Calu3 (cell line): Measurements from ENCODE around the gene TIGD2. TPM values are rescaled to one million over a fixed set of nuclear protein-coding genes. Genes with fewer than 3 reads are reported as not detected.

Experiments
- BruUV-seq: library from RNA; stranded (reverse); fragments of 400-500 nt; replicated peaks from 2 replicates; lab custom pipeline; 2021; lab: Mats Ljungman, UMichigan
- CTCF ChIA-PET: fragments of 300-600 bp; sonication (Branson Sonifier 250); formaldehyde crosslinking; loops from one replicate; lab custom pipeline; 2022; ENCODE audit warnings: antibody characterized with exemption; lab: Charles Lee
- DNase-seq: peaks from one replicate; pipeline ENCODE4 v3.0.0; 2022
- H3K27ac Mint-ChIP-seq: one replicate; pipeline ENCODE4 v1.8.0; 2022; ENCODE audit warnings: mixed read lengths; ENCODE audit not compliant: unreplicated experiment
- H3K27me3 Mint-ChIP-seq: one replicate; pipeline ENCODE4 v1.8.0; 2022; ENCODE audit warnings: mixed read lengths; ENCODE audit not compliant: unreplicated experiment
- H3K36me3 Mint-ChIP-seq: one replicate; pipeline ENCODE4 v1.8.0; 2022; ENCODE audit warnings: mild to moderate bottlenecking, moderate library complexity, mixed read lengths; ENCODE audit not compliant: insufficient read depth, unreplicated experiment
- H3K4me1 Mint-ChIP-seq: one replicate; pipeline ENCODE4 v1.8.0; 2022; ENCODE audit warnings: mild to moderate bottlenecking, low read depth, mixed read lengths; ENCODE audit not compliant: unreplicated experiment
- H3K4me3 Mint-ChIP-seq: one replicate; pipeline ENCODE4 v1.8.0; 2022; ENCODE audit warnings: mild to moderate bottlenecking, low read depth, moderate library complexity, mixed read lengths; ENCODE audit not compliant: unreplicated experiment
- H3K9me3 Mint-ChIP-seq: one replicate; pipeline ENCODE4 v1.8.0; 2022; ENCODE audit warnings: low read depth, mixed read lengths; ENCODE audit not compliant: unreplicated experiment
- intact Hi-C: fragments of 100-400 bp; cut with micrococcal nuclease; formaldehyde crosslinking; loops from one replicate; pipeline ENCODE4 v1.10.0; 2022; ENCODE audit not compliant: unreplicated experiment
- total RNA-seq: library from RNA; stranded (reverse); gene quantifications from 2 replicates; pipeline ENCODE4 v1.2.3, GENCODE V29; 2022
- TF ChIP-seq, protein P1 (sequence below): fragments of 200-600 bp; IDR thresholded peaks from one replicate; pipeline ENCODE4 v1.8.0; 2022; ENCODE audit warnings: antibody characterized with exemption; ENCODE audit not compliant: unreplicated experiment

The TIGD2 gene
- total RNA-seq, 1 experiment from 2014 or later, result 11.4 TPM

GRCh38 chr4:89110541-89110985 is 770 bp upstream of the TIGD2 start:
- peaks cover 30% of the 10 kb centered on the region for H3K36me3 Mint-ChIP-seq
- TF ChIP-seq, protein P1, sequence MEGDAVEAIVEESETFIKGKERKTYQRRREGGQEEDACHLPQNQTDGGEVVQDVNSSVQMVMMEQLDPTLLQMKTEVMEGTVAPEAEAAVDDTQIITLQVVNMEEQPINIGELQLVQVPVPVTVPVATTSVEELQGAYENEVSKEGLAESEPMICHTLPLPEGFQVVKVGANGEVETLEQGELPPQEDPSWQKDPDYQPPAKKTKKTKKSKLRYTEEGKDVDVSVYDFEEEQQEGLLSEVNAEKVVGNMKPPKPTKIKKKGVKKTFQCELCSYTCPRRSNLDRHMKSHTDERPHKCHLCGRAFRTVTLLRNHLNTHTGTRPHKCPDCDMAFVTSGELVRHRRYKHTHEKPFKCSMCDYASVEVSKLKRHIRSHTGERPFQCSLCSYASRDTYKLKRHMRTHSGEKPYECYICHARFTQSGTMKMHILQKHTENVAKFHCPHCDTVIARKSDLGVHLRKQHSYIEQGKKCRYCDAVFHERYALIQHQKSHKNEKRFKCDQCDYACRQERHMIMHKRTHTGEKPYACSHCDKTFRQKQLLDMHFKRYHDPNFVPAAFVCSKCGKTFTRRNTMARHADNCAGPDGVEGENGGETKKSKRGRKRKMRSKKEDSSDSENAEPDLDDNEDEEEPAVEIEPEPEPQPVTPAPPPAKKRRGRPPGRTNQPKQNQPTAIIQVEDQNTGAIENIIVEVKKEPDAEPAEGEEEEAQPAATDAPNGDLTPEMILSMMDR, result no peak
- H3K27ac Mint-ChIP-seq, result peak overlapping the region; percentile 77
- no TSS peak for BruUV-seq
- no peaks in the 10 kb centered on the region for H3K27me3 Mint-ChIP-seq
- H3K9me3 Mint-ChIP-seq, result peaks cover 3% of the 10 kb centered on the region
- H3K4me1 Mint-ChIP-seq, result peaks cover 26% of the 10 kb centered on the region
- intact Hi-C loops, result loop anchor here (5.0 kb wide), 2 partner anchors 53 to 288 kb away; partner anchors contain the start of gene FAM13A
- peak overlapping the region; percentile 93 for H3K4me3 Mint-ChIP-seq
- CTCF ChIA-PET, result interaction anchor here (0.6 kb wide), 1 partner anchor 12 kb away, joined by 4 read pairs; no protein-coding TSS in a partner anchor
- no peak for DNase-seq

DNA sequence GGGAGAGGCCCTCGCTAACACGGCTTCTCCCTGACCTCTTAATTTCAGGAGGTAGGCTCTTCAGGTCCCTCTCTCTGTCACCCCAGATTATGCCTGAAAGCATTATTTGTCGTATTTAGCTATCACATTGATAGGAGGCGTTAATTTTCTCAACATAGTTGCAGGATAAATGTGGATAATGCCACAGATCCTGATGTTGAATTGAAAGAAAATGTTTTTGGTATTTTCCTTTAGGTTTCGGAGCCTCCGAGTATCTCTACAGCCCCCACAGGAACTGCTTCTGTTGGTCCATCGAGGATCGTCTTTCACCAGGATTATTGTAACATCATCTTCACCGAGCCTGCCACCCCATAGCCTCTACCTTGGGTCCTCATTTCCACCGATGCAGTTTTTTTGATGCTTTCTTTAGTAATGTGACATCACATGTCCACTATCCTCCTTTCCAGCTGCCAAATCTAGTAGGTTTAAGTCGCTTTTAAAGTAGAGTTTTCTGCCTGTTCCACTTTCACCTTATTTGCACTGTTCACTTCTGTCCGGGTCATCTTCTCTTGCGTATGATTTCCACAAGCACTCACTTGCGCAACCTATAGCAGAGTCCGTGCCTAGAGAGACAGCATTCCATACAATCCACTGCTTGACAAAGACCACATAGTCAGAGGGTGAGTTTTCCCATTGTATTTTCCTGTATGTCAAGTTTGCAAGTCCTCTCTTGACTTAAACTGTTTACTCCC is 665 bp downstream of the TIGD2 start:
- DNase-seq, result peak; percentile 39
- no TSS peak for BruUV-seq
- peaks cover 3% of the 10 kb centered on the region for H3K9me3 Mint-ChIP-seq
- H3K27ac Mint-ChIP-seq, result peak overlapping the region; percentile 77
- H3K36me3 Mint-ChIP-seq, result peaks cover 30% of the 10 kb centered on the region
- peaks cover 26% of the 10 kb centered on the region for H3K4me1 Mint-ChIP-seq
- CTCF ChIA-PET, result no interaction called here
- peak overlapping the region; percentile 93 for H3K4me3 Mint-ChIP-seq
- H3K27me3 Mint-ChIP-seq, result no peaks in the 10 kb centered on the region
- intact Hi-C loops, result loop anchor here (5.0 kb wide), 2 partner anchors 55 to 290 kb away; partner anchors contain the start of gene FAM13A
- TF ChIP-seq, protein P1, result no peak

- H3K4me1 Mint-ChIP-seq, result peaks cover 26% of the 10 kb centered on the region
- CTCF ChIA-PET, result no interaction called here
- no TSS peak for BruUV-seq
- no peak overlapping the region for H3K27ac Mint-ChIP-seq
- TF ChIP-seq, protein P1, result no peak
- H3K9me3 Mint-ChIP-seq, result no peaks in the 10 kb centered on the region
- intact Hi-C loops, result loop anchor here (5.0 kb wide), 2 partner anchors 56 to 291 kb away; partner anchors contain the start of gene FAM13A
- H3K36me3 Mint-ChIP-seq, result peaks cover 30% of the 10 kb centered on the region
- H3K27me3 Mint-ChIP-seq, result no peaks in the 10 kb centered on the region
- DNase-seq, result no peak
- H3K4me3 Mint-ChIP-seq, result no peak overlapping the region
Observed at GRCh38 chr4:89113415-89113814, 2.1 kb downstream of the TIGD2 start.

DNA sequence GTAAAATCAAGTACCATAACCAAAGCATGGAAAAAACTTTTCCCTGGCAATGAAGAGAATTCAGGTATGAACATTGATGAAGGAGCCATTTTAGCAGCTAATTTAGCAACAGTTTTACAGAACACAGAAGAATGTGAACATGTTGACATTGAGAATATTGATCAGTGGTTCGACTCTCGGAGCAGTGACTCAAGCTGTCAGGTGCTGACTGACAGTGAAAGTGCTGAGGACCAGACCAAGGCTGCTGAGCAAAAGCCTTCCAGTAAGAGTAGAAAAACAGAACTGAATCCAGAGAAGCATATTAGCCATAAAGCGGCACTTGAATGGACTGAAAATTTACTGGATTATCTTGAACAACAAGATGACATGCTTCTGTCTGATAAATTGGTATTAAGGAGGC is 2.8 kb downstream of the TIGD2 start:
- BruUV-seq, result no TSS peak
- Mint-ChIP-seq H3K36me3 (peaks cover 30% of the 10 kb centered on the region), H3K4me3 (no peak overlapping the region), H3K9me3 (no peaks in the 10 kb centered on the region), H3K27ac (no peak overlapping the region), H3K4me1 (peaks cover 26% of the 10 kb centered on the region), H3K27me3 (no peaks in the 10 kb centered on the region)
- TF ChIP-seq, protein P1, result no peak
- CTCF ChIA-PET, result no interaction called here
- intact Hi-C loops, result loop anchor here (5.0 kb wide), 2 partner anchors 57 to 292 kb away; partner anchors contain the start of gene FAM13A
- no peak for DNase-seq
